Activated naive CD8-positive, alpha-beta T cell treated with anti-CD3 and anti-CD28 coated beads for 36 hours (primary cell): Measurements from ENCODE around the gene CALHM2. TPM values are rescaled to one million over a fixed set of nuclear protein-coding genes. Genes with fewer than 3 reads are reported as not detected.

Experiments used
- DNase-seq: peaks from one replicate; pipeline ENCODE4 v3.0.0; 2021
- H3K27ac Mint-ChIP-seq: one replicate; pipeline ENCODE4 v1.8.0; 2022; ENCODE audit warnings: mild to moderate bottlenecking, moderate library complexity, mixed read lengths
- H3K27me3 Mint-ChIP-seq: one replicate; pipeline ENCODE4 v1.8.0; 2022; ENCODE audit warnings: mild to moderate bottlenecking, mixed read lengths
- H3K36me3 Mint-ChIP-seq: one replicate; pipeline ENCODE4 v1.8.0; 2021; ENCODE audit warnings: mild to moderate bottlenecking, mixed read lengths
- H3K4me1 Mint-ChIP-seq: one replicate; pipeline ENCODE4 v1.8.0; 2021; ENCODE audit warnings: mixed read lengths
- H3K4me3 Mint-ChIP-seq: one replicate; pipeline ENCODE4 v1.8.0; 2022; ENCODE audit warnings: mild to moderate bottlenecking, moderate library complexity, mixed read lengths
- H3K9me3 Mint-ChIP-seq: one replicate; pipeline ENCODE4 v1.8.0; 2022; ENCODE audit warnings: mixed read lengths
- total RNA-seq, 2 experiments: library from RNA; stranded (reverse); gene quantifications; one replicate each; pipeline ENCODE4 v1.2.3, GENCODE V29; 2021

Gene CALHM2
- total RNA-seq, 2 experiments from 2014 or later: 4.5 to 4.8 TPM

DNA sequence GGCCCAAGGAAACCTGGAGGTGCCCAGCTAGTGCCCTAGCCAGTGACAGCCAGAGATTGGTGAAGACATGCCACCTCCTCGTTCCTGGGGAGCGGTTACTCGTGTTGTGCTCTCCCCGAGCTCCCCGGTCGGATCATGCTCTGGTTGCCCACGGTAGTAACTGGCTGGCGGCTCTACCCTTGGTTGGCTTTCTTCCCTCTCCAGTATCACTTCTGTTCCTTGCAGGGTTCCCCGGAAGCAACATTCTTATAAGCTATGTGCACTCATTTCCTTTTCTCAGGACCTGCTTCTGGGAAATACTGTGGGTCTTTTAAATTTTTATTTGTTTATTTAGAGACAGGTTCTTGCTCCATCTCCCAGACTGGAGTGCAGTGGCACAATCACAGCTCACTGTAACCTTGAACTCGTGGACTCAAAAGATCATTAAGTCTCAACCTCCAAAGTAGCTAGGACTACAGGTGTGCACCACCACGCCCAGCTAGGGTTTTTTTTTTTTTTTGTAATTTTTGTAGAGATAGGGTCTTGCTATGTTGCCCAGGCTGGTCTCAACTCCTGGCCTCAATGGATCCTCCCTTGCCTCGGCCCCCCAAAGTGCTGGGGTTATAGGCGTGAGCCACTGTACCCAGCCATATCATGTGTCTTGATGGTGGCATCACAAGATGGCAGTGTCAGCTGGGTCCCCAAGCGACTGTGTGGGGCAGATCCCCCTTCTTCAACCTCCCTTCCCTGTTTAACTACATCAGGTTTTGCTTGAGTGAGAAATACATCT is 13.4 kb upstream of the CALHM2 start:
- Mint-ChIP-seq H3K4me3 (no peak overlapping the region), H3K9me3 (no peaks in the 10 kb centered on the region), H3K4me1 (peaks cover 12% of the 10 kb centered on the region), H3K36me3 (no peaks in the 10 kb centered on the region), H3K27ac (no peak overlapping the region), H3K27me3 (no peaks in the 10 kb centered on the region)
- no peak for DNase-seq

DNA sequence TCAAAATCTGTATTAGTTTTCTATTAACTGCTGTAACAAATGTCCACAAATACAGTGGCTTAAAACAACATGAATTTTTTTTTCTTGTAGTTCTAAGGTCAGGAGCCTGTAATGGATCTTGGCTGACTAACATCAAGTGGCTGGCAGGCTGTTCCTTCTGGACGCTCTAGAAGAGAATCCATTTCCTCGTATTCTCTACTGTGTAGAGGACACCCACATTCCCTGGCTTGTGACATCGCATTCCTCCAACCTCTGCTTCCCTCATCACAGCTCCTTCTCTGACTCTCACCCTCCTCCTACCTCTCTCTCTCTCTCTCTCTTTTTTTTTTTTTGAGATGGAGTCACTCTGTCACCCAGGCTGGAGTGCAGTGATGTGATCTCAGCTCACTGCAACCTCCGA is 11.3 kb upstream of the CALHM2 start:
- peaks cover 16% of the 10 kb centered on the region for H3K4me1 Mint-ChIP-seq
- H3K4me3 Mint-ChIP-seq: no peak overlapping the region
- H3K36me3 Mint-ChIP-seq: no peaks in the 10 kb centered on the region
- H3K27ac Mint-ChIP-seq: no peak overlapping the region
- no peaks in the 10 kb centered on the region for H3K9me3 Mint-ChIP-seq
- H3K27me3 Mint-ChIP-seq: no peaks in the 10 kb centered on the region
- no peak for DNase-seq

DNA sequence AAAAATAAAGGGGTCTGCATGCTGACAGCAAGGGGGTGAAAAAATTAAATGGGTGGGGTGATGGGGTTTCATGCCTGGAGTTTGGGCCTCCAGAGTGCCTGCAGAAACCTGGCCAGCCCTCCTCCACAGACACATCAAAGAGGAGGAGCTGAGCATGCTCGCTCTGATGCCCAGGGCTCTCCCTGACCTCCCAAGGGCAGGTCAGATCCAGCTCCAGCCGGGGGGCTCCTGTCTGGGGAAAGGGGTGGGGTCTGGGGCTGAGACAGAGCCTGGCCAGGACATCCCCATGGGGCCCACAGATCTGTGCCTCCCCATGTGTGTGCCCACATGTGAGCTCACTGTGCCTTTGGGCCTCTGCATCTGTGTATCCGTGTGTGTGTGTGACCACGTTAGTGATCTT is 7.4 kb upstream of the CALHM2 start:
- Mint-ChIP-seq H3K4me3 (no peak overlapping the region), H3K36me3 (no peaks in the 10 kb centered on the region), H3K27me3 (no peaks in the 10 kb centered on the region), H3K4me1 (peaks cover 6% of the 10 kb centered on the region), H3K27ac (no peak overlapping the region), H3K9me3 (no peaks in the 10 kb centered on the region)
- DNase-seq: no peak

DNA sequence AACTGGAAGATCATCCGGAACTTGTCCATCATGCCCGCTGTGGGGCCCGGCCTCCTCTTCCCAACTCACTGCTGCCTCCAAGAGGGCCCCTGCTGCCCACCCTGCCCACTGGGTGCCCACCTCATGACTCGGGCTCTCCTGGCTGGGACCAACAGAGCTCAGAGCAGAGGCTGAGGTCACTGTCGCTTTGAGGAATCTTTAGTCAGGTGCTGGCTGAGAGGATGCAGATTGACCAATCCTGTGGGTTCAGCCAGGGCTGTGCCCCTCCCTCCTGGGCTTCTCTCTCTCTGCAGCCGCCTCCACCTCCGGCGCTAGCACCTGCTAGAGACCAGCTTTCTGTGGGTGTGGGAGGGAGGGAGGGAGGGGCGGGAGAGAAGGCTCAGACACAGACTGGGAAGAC is 6.5 kb upstream of the CALHM2 start, which contains the start of gene CALHM1:
Gene CALHM1, minus strand, starts transcription at position 181 of the 400 bp plus-strand sequence. Its CDS starts 149 bp downstream, at position 32.
- Mint-ChIP-seq H3K27ac (peak within 1 kb of the TSS; percentile 27), H3K4me1 (peaks cover 6% of the 10 kb centered on the region), H3K36me3 (no peaks in the 10 kb centered on the region), H3K9me3 (no peaks in the 10 kb centered on the region), H3K27me3 (no peaks in the 10 kb centered on the region), H3K4me3 (no peak within 1 kb of the TSS)
- no peak for DNase-seq

DNA sequence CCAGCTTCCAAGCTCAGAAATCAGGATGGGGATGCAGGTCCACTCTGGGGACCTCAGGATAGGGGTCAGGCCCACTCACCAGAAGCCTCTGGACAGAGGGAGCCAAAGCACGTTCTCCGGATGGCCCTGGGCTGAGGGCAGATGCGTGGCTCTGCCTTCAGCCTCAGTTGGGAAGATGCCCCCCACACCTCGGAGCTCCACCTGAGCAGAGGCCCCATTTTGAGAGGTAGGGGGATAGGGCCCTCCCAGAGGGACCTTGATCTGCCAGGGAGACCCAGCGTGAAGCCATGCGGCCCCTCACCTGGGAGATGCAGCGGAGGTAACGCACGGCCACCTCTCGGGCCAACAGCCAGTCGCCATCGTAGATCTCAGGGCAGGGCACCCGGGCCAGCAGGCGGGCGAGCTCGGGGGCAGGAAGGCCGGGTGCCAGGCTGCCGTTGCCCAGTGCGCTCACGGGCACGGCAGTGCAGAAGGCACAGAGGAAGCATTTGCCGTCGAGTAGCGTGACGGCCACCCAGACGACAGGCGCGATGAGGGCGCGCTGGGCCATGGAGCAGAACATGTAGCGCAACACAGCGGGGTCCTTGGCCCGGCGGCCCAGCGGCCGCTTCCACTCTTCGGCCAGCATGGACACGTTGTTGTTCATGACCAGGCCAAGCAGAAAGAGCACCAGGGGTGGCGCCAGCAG is 5.9 kb upstream of the CALHM2 start:
- Mint-ChIP-seq H3K36me3 (no peaks in the 10 kb centered on the region), H3K9me3 (no peaks in the 10 kb centered on the region), H3K4me3 (no peak overlapping the region), H3K4me1 (peaks cover 6% of the 10 kb centered on the region), H3K27me3 (no peaks in the 10 kb centered on the region), H3K27ac (no peak overlapping the region)
- no peak for DNase-seq

- no peaks in the 10 kb centered on the region for H3K36me3 Mint-ChIP-seq
- peaks cover 9% of the 10 kb centered on the region for H3K4me1 Mint-ChIP-seq
- no peaks in the 10 kb centered on the region for H3K9me3 Mint-ChIP-seq
- DNase-seq: no peak
- no peaks in the 10 kb centered on the region for H3K27me3 Mint-ChIP-seq
- no peak overlapping the region for H3K4me3 Mint-ChIP-seq
- H3K27ac Mint-ChIP-seq: no peak overlapping the region
Measured at GRCh38 chr10:103457176-103457712, 5.1 kb upstream of the CALHM2 start.

GRCh38 chr10:103456074-103456660 is 4.0 kb upstream of the CALHM2 start:
- no peaks in the 10 kb centered on the region for H3K27me3 Mint-ChIP-seq
- no peak overlapping the region for H3K27ac Mint-ChIP-seq
- no peaks in the 10 kb centered on the region for H3K36me3 Mint-ChIP-seq
- peaks cover 13% of the 10 kb centered on the region for H3K4me1 Mint-ChIP-seq
- no peak overlapping the region for H3K4me3 Mint-ChIP-seq
- DNase-seq: no peak
- no peaks in the 10 kb centered on the region for H3K9me3 Mint-ChIP-seq

DNA sequence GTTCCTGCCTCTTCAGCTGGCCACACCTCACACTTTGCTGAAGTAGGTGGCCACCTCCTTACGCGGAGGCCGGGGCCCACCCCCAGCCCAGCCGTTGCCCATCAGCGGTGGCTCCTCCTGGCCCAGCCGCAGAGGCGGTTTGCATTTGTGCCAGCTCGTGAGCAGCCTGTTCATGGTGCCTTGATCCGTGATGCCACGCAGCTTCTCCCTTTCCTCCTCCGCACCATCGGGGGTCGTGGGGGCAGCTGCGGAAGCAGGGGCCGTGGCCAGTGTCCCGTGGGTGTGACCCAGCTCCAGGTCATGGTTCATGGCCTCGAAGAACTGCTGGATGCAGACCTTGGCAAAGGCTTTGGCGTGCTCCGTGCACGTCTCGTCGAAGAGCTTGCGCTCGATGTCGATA is 3.1 kb upstream of the CALHM2 start:
- H3K27me3 Mint-ChIP-seq: no peaks in the 10 kb centered on the region

DNA sequence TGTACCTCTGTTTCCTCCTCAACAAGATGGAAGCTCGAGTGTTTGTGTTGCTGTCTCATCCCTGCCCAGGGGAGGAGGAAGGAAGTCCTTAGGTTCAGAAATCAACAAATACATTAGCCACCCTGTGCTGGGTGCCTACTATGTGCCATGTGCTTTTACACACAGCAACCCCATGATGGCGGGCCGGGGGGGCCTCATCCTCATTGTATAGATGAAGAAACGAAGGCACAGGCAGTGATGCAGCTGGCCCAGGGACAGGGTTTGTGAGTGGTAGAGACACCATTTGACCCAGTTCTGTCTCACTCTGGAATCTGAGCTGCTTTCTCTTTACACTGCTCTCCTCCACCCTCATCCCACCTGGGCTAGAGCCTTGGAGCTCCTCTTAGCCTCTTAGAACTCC is 1.9 kb upstream of the CALHM2 start:
- Mint-ChIP-seq H3K36me3 (no peaks in the 10 kb centered on the region), H3K4me1 (peaks cover 24% of the 10 kb centered on the region), H3K27ac (no peak overlapping the region), H3K4me3 (no peak overlapping the region), H3K9me3 (no peaks in the 10 kb centered on the region), H3K27me3 (no peaks in the 10 kb centered on the region)
- no peak for DNase-seq

More for the DNA sequence above, 3.1 kb upstream of the CALHM2 start:
- Mint-ChIP-seq H3K36me3 (no peaks in the 10 kb centered on the region), H3K27ac (no peak overlapping the region), H3K9me3 (no peaks in the 10 kb centered on the region), H3K4me1 (peaks cover 22% of the 10 kb centered on the region), H3K4me3 (no peak overlapping the region)
- DNase-seq: no peak

- Mint-ChIP-seq H3K4me3 (peak overlapping the region; percentile 80), H3K4me1 (peaks cover 23% of the 10 kb centered on the region), H3K9me3 (no peaks in the 10 kb centered on the region), H3K36me3 (peaks cover 2% of the 10 kb centered on the region), H3K27ac (no peak overlapping the region), H3K27me3 (no peaks in the 10 kb centered on the region)
- no peak for DNase-seq
Measured at GRCh38 chr10:103452506-103453230, 498 bp upstream of the CALHM2 start.

DNA sequence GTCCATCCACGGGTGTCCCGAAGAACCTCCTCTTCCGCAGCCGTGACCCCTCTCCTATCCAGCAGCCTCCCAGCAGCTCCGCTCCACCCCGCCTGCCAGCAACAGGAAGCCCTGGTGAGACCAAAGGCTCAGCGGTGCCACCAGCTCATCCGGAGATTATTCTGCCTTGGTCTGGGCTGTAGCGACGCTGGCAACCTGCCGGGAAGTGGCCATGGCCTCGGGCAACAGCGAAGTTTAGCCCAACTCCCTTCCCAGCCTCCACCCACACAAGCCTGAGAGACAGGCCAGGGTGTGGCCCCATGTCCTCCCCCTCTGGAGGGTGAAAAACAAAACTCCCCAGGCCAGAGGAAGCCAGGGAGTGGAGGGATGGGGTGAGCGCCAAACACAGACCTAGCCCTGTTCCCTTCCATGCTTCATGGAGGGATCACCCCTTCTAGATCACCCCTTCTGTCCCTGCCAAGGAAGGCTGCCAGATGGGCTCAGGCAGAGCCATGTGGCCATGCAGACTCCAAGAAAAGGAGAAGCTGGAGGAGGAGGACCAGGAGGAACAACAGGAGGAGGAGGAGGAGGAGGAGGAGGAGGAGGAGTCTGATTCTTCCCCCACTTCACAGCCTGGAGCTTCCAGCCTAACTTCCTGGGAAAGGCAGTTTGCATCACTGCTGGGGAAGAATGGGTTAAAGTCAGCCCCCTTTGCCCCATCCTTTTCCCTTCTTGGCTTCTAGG is 918 bp downstream of the CALHM2 start:
- H3K27ac Mint-ChIP-seq: peak overlapping the region; percentile 73
- peak overlapping the region; percentile 80 for H3K4me3 Mint-ChIP-seq
- H3K4me1 Mint-ChIP-seq: peaks cover 23% of the 10 kb centered on the region
- H3K27me3 Mint-ChIP-seq: no peaks in the 10 kb centered on the region
- H3K36me3 Mint-ChIP-seq: peaks cover 5% of the 10 kb centered on the region
- H3K9me3 Mint-ChIP-seq: no peaks in the 10 kb centered on the region
- peak; percentile 28 for DNase-seq

- Mint-ChIP-seq H3K4me3 (no peak overlapping the region), H3K27me3 (no peaks in the 10 kb centered on the region), H3K36me3 (peaks cover 8% of the 10 kb centered on the region), H3K4me1 (peaks cover 23% of the 10 kb centered on the region), H3K27ac (peak overlapping the region; percentile 12), H3K9me3 (no peaks in the 10 kb centered on the region)
- no peak for DNase-seq
Measured at GRCh38 chr10:103450201-103450695, 1.9 kb downstream of the CALHM2 start.

GRCh38 chr10:103449208-103450144 is 2.7 kb downstream of the CALHM2 start:
- Mint-ChIP-seq H3K4me3 (no peak overlapping the region), H3K27ac (peak overlapping the region; percentile 12), H3K9me3 (no peaks in the 10 kb centered on the region), H3K36me3 (peaks cover 8% of the 10 kb centered on the region), H3K27me3 (no peaks in the 10 kb centered on the region), H3K4me1 (peaks cover 27% of the 10 kb centered on the region)
- no peak for DNase-seq
